ENCODE data around the gene RAB5IF.
"Not testable (repeated sequence)": the region's sequence is repeated elsewhere in the genome, so short reads cannot be mapped to it uniquely, and the experiment has no call there.

Gene RAB5IF

DNA sequence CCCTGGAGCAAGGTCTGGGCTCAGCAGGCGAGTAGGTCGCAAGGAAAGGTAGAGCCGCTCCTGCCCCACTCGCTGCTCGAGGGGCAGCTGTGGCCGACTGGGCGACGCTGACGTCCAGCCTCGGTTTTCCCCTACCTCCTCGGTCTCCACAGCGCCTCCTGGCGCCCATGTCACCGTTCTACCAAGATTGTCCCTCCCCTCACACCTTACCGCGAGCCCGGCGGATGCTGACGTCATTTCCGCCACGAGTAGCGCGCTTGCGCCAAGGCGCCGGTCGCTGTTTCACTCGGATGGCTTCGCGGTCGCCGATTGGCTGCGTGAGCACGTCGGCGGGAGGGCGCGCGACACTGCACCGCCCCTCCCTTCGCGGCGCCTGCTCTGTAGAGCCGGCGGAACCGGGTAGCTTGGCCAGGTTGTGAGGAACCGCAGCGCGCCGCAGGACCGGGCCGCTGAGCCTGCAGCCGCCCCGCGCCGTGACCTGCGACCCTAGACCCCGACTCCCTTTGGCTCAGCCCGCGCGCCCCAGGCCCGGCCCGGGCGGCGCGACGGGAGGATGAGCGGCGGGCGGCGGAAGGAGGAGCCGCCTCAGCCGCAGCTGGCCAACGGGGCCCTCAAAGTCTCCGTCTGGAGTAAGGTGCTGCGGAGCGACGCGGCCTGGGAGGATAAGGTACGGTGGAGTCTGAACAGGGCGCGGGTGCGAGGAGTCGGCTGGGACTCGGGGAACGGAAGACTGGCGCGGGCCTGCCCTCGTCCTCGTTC lies at the start of gene RAB5IF:
RAB5IF (plus strand) TSS at position 381 of the 759 bp plus-strand sequence; CDS start at position 554, 173 bp downstream.
- peak; percentile 99 for DNase-seq

DNA sequence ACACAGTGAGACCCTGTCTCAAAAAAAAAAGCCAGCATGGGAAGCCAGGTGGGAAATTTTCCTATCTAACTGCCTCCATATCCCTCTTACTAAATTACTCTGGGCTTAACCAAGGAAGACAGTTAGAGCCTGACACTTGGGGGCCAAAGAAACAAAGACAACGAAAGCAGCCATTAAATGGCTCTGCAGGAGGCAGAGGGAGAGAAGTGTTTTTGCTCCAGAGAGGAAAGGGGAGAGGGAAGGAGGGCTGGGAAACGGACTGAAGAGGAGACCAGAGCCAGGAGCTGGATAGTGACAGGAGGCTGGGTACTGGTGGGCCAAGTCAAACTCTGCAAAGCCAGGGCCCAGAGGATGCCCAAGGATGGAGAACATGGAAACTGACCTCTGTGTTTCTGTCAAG lies 42.9 kb upstream of the RAB5IF start:
- no peak for DNase-seq

DNA sequence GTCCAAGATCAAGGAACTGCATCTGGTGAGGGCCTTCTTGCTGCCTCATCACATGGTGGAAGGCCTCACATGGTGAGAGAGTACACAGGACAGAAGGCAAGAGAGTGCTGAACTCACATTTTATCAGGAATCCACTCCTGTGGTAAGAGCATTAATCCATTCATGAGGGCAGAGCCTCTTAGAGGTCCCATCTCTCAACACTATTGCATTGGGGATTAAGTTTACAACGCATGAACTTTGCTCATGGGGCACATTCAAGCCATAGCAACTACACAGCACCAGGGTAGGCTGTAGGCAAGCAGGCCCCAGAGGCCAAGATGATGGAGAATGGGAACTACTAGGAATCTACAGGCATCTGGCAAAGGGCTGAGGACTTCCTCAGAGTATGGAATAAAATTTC lies 42.2 kb upstream of the RAB5IF start:
- DNase-seq = no peak

DNA sequence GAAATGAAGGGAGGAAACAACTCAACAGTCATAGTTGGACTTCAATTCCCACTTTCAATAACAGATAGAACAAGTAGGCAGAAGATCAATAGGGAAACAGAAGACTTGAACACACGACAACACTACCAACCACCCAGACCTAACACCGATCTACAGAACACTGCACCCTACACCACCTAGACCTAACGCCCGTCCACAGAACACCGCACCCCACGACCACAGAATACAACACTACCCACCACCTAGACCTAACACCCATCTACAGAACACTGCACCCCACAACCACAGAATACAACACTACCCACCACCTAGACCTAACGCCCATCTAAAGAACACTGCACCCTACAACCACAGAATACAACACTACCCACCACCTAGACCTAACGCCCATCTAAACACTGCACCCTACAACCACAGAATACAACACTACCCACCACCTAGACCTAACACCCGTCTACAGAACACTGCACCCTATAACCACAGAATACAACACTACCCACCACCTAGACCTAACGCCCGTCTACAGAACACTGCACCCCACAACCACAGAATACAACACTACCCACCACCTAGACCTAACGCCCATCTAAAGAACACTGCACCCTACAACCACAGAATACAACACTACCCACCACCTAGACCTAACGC lies 41.4 kb upstream of the RAB5IF start:
- DNase-seq = not testable (repeated sequence)

DNA sequence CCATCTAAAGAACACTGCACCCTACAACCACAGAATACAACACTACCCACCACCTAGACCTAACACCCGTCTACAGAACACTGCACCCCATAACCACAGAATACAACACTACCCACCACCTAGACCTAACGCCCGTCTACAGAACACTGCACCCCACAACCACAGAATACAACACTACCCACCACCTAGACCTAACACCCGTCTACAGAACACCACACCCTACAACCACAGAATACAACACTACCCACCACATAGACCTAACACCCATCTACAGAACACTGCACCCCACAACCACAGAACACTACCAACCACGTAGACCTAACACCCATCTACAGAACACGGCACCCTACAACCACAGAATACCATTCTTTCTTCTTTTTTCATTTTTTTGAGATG lies 40.9 kb upstream of the RAB5IF start:
- DNase-seq = not testable (repeated sequence)

- no peak for DNase-seq
Measured at GRCh38 chr20:36565520-36565919, 40.1 kb upstream of the RAB5IF start.

GRCh38 chr20:36569847-36570429 lies 35.6 kb upstream of the RAB5IF start:
- no peak for DNase-seq

- peak; percentile 12 for DNase-seq
Measured at GRCh38 chr20:36571564-36572504, 33.7 kb upstream of the RAB5IF start.

GRCh38 chr20:36572701-36573102 lies 32.9 kb upstream of the RAB5IF start:
- no peak for DNase-seq

GRCh38 chr20:36573103-36573797 lies 32.3 kb upstream of the RAB5IF start, which contains the start of gene TGIF2:
TGIF2 (plus strand) TSS chr20:36573597; CDS start chr20:36578775, 5,178 bp downstream.
- DNase-seq = peak; percentile 89

DNA sequence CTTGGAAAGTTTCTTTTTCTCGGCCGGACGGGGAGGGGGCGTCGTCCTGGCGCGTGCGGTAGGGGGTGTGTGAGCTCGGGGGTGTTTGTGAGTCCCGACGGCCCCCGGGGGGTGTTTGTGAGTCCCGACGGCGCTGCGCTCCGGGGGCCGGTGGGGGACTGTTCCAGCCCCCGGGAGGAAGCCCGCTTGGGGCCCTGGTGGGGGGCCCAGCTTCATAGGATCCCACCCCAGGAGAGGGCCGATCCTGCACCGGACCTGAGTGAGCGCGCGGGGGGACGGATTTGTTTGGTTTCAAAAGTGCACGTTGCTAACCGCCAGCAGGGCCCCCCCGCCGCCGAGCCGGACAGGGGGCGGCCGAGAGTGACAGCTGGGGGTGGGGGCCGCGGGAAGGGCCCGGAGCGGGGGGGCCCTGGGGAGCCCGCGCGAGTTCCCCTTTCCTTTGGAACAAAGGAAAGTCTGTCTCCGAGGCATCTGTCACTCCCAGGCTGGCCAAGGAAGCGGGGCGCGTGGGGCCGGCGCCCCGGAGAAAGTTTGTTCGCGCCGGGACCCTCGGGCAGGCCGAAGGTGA lies 31.7 kb upstream of the RAB5IF start:
- DNase-seq = peak; percentile 39

DNA sequence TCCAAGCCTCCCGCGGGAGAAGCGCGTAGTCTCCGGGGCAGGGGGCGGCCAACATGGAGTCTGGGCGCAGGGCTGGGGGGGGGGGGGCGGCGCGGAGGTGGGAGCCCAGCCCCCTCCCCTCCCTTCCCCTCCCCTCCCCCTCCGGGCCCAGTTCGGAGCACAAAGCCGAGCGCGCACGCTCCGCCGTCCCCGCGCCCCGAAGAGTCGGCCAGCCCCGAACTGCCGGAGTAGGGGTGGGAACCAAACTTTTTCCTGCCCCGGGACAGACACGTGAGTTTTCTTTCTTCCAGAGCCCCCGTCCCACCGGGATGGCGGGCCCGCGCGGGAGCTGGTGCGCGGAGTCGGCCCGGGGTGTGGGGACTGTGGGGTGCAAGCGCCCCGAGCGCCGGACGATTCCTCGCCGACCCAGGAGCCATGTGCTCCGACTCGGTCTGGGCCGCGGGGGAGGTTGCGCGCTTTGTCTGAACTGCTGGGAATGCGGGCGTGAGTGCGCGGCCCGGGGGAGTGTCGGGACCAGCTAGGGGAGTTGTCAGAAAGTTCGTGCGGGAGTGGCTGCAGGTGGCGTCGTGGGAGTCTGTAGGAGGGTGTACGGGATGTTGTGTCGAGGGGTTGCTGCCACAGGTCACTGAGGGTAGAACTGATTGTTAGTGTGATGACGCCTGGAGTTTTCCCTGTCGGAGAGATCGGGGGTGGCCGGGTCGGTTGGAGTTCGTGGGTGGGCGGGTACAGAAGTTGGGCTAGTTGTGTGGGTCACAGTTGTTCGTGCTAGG lies 31.0 kb upstream of the RAB5IF start:
- DNase-seq = peak; percentile 35

DNA sequence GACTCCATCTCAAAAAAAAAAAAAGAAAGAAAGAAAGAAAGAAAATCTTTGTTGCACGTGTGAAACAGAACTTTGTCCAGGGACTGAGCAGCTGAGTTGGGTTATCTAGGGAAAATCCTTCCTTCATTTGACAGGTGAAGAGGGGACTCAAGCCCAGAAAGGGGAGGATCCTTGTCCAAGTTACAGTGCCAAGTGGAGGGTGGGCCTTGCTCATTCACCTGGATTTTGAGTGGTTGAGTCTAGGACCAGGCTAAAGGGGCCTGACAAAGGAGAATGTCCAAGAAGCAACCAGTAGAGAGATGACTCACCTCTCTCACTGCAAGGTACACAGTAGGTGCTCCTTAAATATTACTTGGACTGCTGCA lies 29.5 kb upstream of the RAB5IF start:
- DNase-seq = no peak

DNA sequence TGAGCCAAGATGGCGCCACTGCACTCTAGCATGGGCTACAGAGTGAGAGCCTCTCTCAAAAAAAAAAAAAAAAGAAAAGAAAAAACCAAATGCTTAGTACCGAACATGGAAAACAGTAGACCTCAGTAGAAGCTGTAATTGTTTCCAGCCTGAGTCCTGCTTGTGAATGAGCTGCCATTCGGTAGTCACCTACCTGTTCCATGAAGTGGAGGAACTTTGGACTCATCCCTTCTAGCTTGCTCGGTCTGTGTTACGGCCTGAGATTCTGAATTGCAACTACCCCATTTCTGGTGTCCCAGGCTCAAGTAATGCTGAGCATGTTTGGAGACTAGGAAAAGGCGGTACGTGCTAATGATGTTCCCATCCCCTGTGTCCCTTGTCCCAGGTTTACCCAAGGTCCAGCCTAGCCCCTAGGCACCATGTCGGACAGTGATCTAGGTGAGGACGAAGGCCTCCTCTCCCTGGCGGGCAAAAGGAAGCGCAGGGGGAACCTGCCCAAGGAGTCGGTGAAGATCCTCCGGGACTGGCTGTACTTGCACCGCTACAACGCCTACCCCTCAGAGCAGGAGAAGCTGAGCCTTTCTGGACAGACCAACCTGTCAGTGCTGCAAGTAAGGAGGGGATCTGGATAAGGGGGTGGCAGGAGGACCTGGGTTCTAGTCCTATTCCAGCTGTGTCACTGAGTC lies 27.1 kb upstream of the RAB5IF start:
- no peak for DNase-seq

GRCh38 chr20:36579996-36580545 lies 25.5 kb upstream of the RAB5IF start:
- no peak for DNase-seq

DNA sequence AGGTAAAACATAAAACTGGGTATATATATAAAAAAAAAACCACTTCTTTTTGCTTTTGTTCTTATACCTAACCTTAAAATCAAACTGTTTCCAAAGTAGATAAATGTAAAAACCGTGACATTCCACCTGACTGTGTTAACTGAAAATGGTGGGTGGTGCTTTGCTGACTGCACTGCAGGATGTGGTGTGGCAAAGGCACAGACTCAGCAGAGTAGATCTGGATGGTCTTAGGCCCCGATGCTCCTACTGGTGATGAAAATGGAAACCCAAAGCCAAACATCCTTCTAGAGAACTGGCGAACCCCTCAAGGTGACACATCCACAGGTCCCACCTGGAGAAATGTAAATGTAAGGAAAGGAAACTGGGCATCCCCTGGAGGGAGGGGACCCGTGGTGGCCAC lies 23.3 kb upstream of the RAB5IF start:
- no peak for DNase-seq

DNA sequence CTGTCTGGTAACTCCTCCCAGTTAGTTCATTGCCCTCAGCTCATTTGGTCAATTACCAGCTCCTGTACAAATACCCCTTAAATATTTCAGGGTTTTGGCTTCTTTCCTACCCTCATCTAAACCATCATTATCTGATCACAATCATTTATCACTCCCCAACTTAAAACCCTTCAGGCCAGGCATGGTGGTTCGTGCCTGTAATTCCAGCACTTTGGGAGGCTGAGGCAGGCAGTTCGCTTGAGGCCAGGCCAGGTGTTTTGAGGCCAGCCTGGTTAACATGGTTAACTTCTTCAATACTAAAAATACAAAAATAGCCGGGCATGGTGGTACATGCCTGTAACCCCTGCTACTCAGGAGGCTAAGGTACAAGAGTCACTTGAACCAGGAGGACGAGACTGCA lies 22.8 kb upstream of the RAB5IF start:
- no peak for DNase-seq

- no peak for DNase-seq
Measured at GRCh38 chr20:36584018-36584481, 21.5 kb upstream of the RAB5IF start.

- DNase-seq = no peak
Measured at GRCh38 chr20:36585410-36586125, 20.0 kb upstream of the RAB5IF start.

All from NCI-H146 (cell line).